ENCODE results near the gene NEU3.

DNA sequence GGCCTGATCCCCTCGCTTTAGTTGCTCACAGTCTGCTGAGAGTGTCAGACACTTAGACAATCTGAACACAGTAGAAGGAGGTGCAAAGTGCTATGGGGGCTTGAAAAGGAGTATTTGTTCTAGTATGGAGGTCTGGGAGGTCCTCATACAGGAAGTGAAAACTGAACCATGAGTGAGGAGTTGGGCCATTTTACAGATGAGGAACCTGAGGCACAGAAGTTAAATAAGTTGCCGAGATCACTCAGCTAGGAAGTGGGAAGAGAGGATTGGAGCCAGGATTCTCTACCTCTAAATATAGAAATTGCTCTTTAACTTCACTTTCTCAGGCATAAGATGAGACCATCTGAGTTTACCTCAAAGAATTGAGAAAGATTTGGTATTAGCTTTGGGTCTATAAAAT lies 4.0 kb upstream of the NEU3 start:
- no peak for TF ChIP-seq EZH2 (IDR thresholded peaks at IDR 0.05; ENCODE audit: insufficient read depth, poor library complexity, severe bottlenecking)
- no peak for TF ChIP-seq EZH2phosphoT487 (IDR thresholded peaks at IDR 0.05; ENCODE audit: insufficient read depth, low read depth)
